ENCODE data around the gene CELA1.

The CELA1 gene

DNA sequence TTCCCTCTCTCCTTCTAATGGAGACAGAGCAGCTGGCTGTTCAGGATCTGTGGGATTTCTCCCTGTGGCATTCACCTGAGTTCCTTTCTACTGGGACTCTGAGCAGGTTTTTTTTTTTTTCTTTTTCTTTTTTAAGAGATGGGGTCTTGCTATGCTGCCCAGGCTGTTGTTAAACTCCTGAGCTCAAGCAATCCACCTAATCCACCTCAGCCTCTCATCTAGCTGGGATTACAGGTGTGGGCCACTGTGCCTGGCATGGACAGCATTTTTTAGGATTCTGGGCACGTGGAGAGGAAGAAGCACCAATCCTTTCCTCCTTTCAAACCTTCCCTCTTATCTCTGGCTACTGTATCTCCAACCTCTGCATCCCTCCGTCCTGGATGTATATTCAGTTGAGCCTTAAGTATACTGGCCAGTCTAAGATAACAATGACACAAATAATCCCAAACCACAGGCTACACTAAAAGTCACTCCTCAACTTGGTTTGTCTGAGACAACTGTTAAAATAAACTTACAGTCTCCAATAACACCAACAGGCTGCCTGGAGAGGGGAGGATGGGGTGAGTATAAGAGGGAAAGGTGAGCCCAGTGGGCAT lies 16.4 kb upstream of the CELA1 start:
- no peaks in the 10 kb centered on the region for H3K27me3 ChIP-seq (ENCODE audit: insufficient read depth, insufficient read length)
- no peaks in the 10 kb centered on the region for H3K4me1 ChIP-seq (ENCODE audit: insufficient read depth, insufficient read length)
- no peaks in the 10 kb centered on the region for H3K9me3 ChIP-seq (ENCODE audit: insufficient read depth, low read length)
- H3K36me3 ChIP-seq (ENCODE audit: insufficient read depth, insufficient read length, low read length) = peaks cover 86% of the 10 kb centered on the region
- no peak overlapping the region for H3K4me3 ChIP-seq (ENCODE audit: insufficient read length, low read depth)
- TF ChIP-seq YY1 (IDR thresholded peaks at IDR 0.05; ENCODE audit: insufficient read depth, insufficient read length) (no peak), SUZ12 (IDR thresholded peaks at IDR 0.05; ENCODE audit: extremely low read depth, insufficient read depth, insufficient read length) (no peak), ZNF274 (IDR thresholded peaks at IDR 0.05; ENCODE audit: low read depth, low read length) (no peak)
- DNase-seq (ENCODE audit: low read depth, low spot score) = no peak
- H3K9ac ChIP-seq (ENCODE audit: insufficient read length, low read depth) = no peak overlapping the region

DNA sequence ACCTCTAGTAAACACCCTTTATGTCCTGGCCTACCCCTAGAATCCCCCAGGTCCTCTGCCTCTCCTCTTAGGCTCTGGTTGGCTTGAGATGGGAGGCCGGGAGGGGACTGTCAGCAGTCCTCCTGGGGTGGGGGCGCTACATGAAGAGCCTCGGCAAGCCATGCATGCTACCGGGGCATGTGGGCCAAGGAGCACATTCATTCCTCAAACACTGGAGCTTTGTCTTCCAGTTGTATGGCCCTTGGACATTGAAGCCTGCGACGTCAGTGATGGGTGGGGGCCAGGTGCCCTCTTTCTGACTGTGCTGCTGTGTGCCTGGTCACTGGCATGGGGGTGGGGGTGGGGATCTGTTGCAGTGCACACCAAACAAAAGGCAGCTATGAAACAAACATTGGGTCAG lies 15.8 kb upstream of the CELA1 start:
- no peak for TF ChIP-seq SUZ12 (IDR thresholded peaks at IDR 0.05; ENCODE audit: extremely low read depth, insufficient read depth, insufficient read length)
- TF ChIP-seq ZNF274 (IDR thresholded peaks at IDR 0.05; ENCODE audit: low read depth, low read length) = no peak
- no peak for TF ChIP-seq YY1 (IDR thresholded peaks at IDR 0.05; ENCODE audit: insufficient read depth, insufficient read length)
- Histone ChIP-seq H3K36me3 (ENCODE audit: insufficient read depth, insufficient read length, low read length) (peaks cover 86% of the 10 kb centered on the region), H3K9ac (ENCODE audit: insufficient read length, low read depth) (no peak overlapping the region), H3K4me1 (ENCODE audit: insufficient read depth, insufficient read length) (no peaks in the 10 kb centered on the region), H3K4me3 (ENCODE audit: insufficient read length, low read depth) (no peak overlapping the region), H3K27me3 (ENCODE audit: insufficient read depth, insufficient read length) (no peaks in the 10 kb centered on the region), H3K9me3 (ENCODE audit: insufficient read depth, low read length) (no peaks in the 10 kb centered on the region)
- no peak for DNase-seq (ENCODE audit: low read depth, low spot score)

DNA sequence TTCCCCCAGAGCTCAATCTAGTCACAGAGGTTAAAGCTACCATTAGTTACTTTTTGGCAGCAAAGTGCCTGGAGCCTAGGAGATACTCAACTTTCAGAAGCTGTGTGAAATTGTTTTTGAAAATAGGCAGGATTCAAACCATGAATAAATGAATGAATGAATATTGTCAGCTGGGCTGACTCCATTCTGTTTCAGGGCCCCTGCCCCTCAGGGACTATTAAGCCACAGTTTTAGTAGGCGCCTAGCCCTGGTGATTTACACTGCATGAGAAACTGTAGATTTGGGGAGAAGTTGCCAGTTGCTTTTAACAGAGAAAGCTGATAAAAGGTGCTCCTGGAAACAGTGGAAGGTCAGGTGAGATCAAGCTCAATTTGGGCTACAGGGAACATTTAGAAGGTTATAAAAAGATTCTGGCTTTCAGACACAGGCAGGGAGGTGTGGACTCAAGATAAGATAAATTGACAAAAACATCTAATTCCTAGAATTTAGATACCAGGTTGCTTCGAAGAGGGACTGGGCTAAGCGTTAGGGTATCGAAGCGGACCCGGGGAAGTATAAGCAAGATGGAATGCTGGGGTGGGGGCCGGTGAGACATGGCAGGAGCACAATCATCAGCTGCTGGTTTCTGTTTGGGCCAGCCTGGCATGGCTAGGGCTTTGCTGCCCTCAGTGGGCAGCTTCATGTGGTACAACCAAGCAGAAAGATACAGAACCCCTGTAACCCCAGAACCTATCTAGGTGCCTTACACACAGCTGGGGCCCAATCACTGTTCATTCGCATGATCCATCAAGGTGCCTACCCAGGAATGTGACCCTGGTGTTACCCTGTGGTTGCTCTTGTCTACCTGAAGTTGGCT lies 14.9 kb upstream of the CELA1 start:
- peaks cover 94% of the 10 kb centered on the region for H3K36me3 ChIP-seq (ENCODE audit: insufficient read depth, insufficient read length, low read length)
- H3K9ac ChIP-seq (ENCODE audit: insufficient read length, low read depth) = no peak overlapping the region
- H3K27me3 ChIP-seq (ENCODE audit: insufficient read depth, insufficient read length) = no peaks in the 10 kb centered on the region
- H3K9me3 ChIP-seq (ENCODE audit: insufficient read depth, low read length) = no peaks in the 10 kb centered on the region; the same call in 1 of the 2 replicates
- H3K4me1 ChIP-seq (ENCODE audit: insufficient read depth, insufficient read length) = no peaks in the 10 kb centered on the region
- H3K4me3 ChIP-seq (ENCODE audit: insufficient read length, low read depth) = no peak overlapping the region
- DNase-seq (ENCODE audit: low read depth, low spot score) = no peak
- TF ChIP-seq ZNF274 (IDR thresholded peaks at IDR 0.05; ENCODE audit: low read depth, low read length) (no peak), YY1 (IDR thresholded peaks at IDR 0.05; ENCODE audit: insufficient read depth, insufficient read length) (no peak), SUZ12 (IDR thresholded peaks at IDR 0.05; ENCODE audit: extremely low read depth, insufficient read depth, insufficient read length) (no peak)

DNA sequence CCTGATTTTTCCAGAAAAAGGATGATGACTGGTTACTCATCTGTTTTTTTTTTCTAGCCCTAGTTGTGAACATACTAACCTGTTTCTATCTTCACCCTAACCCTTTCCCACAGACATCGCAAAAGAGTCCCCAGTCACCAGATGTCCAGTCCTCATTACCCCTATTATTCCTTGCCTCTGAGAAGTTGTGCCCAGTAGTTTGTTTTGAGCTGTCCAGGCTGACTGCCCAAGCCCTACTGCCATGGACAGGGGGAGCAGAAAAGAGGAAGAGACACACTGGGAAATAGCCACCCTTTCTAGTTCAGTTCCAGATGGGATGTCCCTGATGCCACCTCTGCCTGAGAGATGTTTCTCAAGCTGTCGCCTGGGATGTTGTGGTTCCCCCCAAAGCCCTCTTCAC lies 13.8 kb upstream of the CELA1 start:
- TF ChIP-seq ZNF274 (IDR thresholded peaks at IDR 0.05; ENCODE audit: low read depth, low read length) (no peak), SUZ12 (IDR thresholded peaks at IDR 0.05; ENCODE audit: extremely low read depth, insufficient read depth, insufficient read length) (no peak), YY1 (IDR thresholded peaks at IDR 0.05; ENCODE audit: insufficient read depth, insufficient read length) (no peak)
- Histone ChIP-seq H3K4me1 (ENCODE audit: insufficient read depth, insufficient read length) (no peaks in the 10 kb centered on the region), H3K27me3 (ENCODE audit: insufficient read depth, insufficient read length) (no peaks in the 10 kb centered on the region), H3K36me3 (ENCODE audit: insufficient read depth, insufficient read length, low read length) (peaks cover 93% of the 10 kb centered on the region), H3K9me3 (ENCODE audit: insufficient read depth, low read length) (no peaks in the 10 kb centered on the region; the same call in 1 of the 2 replicates), H3K4me3 (ENCODE audit: insufficient read length, low read depth) (no peak overlapping the region), H3K9ac (ENCODE audit: insufficient read length, low read depth) (no peak overlapping the region)
- DNase-seq (ENCODE audit: low read depth, low spot score) = no peak

DNA sequence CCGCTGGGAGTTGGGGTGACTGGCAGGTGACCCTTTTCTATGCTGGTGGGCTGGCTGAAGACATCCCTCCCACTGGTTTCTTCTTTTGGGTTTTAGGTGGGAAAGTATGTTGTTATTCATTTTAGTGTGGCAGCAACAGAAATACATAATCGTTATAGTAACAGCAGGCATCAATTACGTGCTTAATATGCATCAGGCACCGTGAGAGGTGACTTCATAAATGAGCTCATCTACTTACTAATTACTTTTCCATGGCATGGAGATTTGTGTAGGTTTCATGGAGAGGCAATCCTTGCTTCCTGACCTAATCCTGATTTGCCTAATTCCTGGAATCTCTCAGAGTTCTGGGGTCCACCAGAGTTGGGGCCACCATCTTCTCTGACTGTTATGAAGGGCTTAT lies 13.4 kb upstream of the CELA1 start:
- Histone ChIP-seq H3K4me3 (ENCODE audit: insufficient read length, low read depth) (no peak overlapping the region), H3K36me3 (ENCODE audit: insufficient read depth, insufficient read length, low read length) (peaks cover 92% of the 10 kb centered on the region), H3K9ac (ENCODE audit: insufficient read length, low read depth) (no peak overlapping the region), H3K27me3 (ENCODE audit: insufficient read depth, insufficient read length) (no peaks in the 10 kb centered on the region), H3K4me1 (ENCODE audit: insufficient read depth, insufficient read length) (no peaks in the 10 kb centered on the region), H3K9me3 (ENCODE audit: insufficient read depth, low read length) (no peaks in the 10 kb centered on the region; the same call in 1 of the 2 replicates)
- TF ChIP-seq ZNF274 (IDR thresholded peaks at IDR 0.05; ENCODE audit: low read depth, low read length) = no peak
- no peak for TF ChIP-seq SUZ12 (IDR thresholded peaks at IDR 0.05; ENCODE audit: extremely low read depth, insufficient read depth, insufficient read length)
- no peak for TF ChIP-seq YY1 (IDR thresholded peaks at IDR 0.05; ENCODE audit: insufficient read depth, insufficient read length)
- DNase-seq (ENCODE audit: low read depth, low spot score) = no peak

DNA sequence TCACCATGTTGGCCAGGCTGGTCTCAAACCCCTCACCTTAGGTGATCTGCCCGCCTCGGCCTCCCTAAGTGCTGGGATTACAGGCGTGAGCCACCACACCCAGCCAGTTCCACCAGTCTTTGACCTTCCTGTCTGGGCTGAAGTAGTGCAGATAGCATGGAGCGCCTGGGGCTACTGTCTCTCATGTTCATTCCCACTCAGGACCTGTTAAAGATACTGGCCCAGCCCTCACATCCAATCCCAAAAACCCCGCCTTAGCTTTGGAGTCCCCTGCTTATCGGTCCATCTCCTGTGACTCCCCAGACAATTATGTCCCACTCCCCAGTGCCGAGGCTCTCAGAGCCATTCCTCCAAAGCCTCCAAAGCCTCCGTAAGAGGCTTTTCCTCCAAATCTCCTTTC lies 12.0 kb upstream of the CELA1 start:
- Histone ChIP-seq H3K9ac (ENCODE audit: insufficient read length, low read depth) (no peak overlapping the region), H3K9me3 (ENCODE audit: insufficient read depth, low read length) (no peaks in the 10 kb centered on the region; the same call in 1 of the 2 replicates), H3K4me3 (ENCODE audit: insufficient read length, low read depth) (no peak overlapping the region), H3K4me1 (ENCODE audit: insufficient read depth, insufficient read length) (no peaks in the 10 kb centered on the region), H3K36me3 (ENCODE audit: insufficient read depth, insufficient read length, low read length) (peaks cover 92% of the 10 kb centered on the region), H3K27me3 (ENCODE audit: insufficient read depth, insufficient read length) (no peaks in the 10 kb centered on the region)
- TF ChIP-seq ZNF274 (IDR thresholded peaks at IDR 0.05; ENCODE audit: low read depth, low read length) (no peak), SUZ12 (IDR thresholded peaks at IDR 0.05; ENCODE audit: extremely low read depth, insufficient read depth, insufficient read length) (no peak), YY1 (IDR thresholded peaks at IDR 0.05; ENCODE audit: insufficient read depth, insufficient read length) (no peak)
- no peak for DNase-seq (ENCODE audit: low read depth, low spot score)

DNA sequence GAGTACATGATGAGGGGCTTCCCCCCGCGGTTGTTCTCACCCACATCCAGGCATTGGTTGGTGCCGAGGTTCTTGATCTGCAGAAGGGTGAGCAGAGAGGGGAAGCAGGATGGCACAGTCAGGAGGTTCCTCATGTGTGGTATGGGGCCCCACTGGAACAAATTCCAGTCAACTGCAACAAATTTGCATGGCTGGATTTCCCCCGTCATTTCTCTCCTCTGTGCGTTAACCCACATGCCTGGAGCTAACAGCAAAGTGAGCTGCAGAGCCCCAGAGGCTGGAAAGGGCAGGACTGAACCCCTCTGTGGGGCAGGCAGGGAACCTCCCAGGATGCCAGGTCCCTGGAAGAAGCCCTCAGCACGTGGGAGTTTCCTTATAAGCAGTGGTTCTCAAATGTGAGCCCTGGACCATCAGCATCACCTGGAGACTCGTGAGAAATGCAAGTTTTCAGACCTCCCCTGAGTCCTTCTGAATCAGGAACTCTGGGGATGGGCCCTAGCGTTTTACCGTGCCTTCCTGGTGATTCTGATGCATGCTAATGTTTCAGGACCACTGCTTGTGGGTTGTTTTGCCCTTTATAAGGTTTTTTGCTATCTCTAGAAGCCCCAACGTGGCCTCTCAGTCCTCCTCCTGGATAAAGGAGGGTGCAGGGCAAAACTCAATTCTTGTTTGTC lies 11.0 kb upstream of the CELA1 start:
- Histone ChIP-seq H3K27me3 (ENCODE audit: insufficient read depth, insufficient read length) (no peaks in the 10 kb centered on the region), H3K9ac (ENCODE audit: insufficient read length, low read depth) (no peak overlapping the region), H3K9me3 (ENCODE audit: insufficient read depth, low read length) (no peaks in the 10 kb centered on the region; the same call in 1 of the 2 replicates), H3K4me3 (ENCODE audit: insufficient read length, low read depth) (no peak overlapping the region), H3K4me1 (ENCODE audit: insufficient read depth, insufficient read length) (no peaks in the 10 kb centered on the region), H3K36me3 (ENCODE audit: insufficient read depth, insufficient read length, low read length) (peaks cover 92% of the 10 kb centered on the region)
- DNase-seq (ENCODE audit: low read depth, low spot score) = no peak
- TF ChIP-seq SUZ12 (IDR thresholded peaks at IDR 0.05; ENCODE audit: extremely low read depth, insufficient read depth, insufficient read length) = no peak
- TF ChIP-seq YY1 (IDR thresholded peaks at IDR 0.05; ENCODE audit: insufficient read depth, insufficient read length) = no peak
- no peak for TF ChIP-seq ZNF274 (IDR thresholded peaks at IDR 0.05; ENCODE audit: low read depth, low read length)

All from NT2/D1 (cell line).